ENCODE data around the gene ARHGAP29. TPM values are rescaled to one million over a fixed set of nuclear protein-coding genes. Genes with fewer than 3 reads are reported as not detected.

The ARHGAP29 gene
- total RNA-seq, 6 donors from 2014 or later = 43.8 to 87.5 (median 49.0) TPM

DNA sequence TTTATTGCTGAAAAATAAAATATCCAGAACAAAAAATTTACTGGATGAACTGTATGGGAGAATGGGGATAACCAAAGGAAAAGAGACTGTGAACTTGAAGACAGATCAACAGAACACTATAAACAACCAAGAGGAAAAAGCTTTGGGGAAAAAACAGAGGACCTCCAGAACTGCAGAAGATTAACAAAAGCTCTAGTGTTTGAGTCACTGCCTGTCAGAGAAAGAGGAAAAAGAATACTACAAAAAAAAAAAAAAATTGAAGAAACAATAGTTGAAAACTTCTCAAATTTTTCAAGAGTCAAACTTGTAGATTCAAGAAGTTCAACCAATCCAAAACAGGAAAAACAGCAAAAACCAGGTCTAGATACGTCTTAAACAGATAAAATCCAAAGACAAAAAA lies 44.3 kb downstream of the ARHGAP29 start:
- H3K9me3 ChIP-seq = no peaks in the 10 kb centered on the region
- peaks cover 0 to 3% (median 0%) of the 10 kb centered on the region in 4 donors for H3K4me1 ChIP-seq
- WGBS, 2 donors = 71 to 80% methylated on average over 1 of the region's 1 CpG
- no peak for ATAC-seq (ENCODE audit: low FRiP score in 2 of 2)
- H3K36me3 ChIP-seq = peaks cover 0 to 16% (median 3%) of the 10 kb centered on the region in 4 donors
- H3K27me3 ChIP-seq = no peaks in the 10 kb centered on the region
- no peak overlapping the region for H3K4me3 ChIP-seq
- TF ChIP-seq POLR2A (IDR thresholded peaks at IDR 0.05) = no peak
- TF ChIP-seq, protein P1, sequence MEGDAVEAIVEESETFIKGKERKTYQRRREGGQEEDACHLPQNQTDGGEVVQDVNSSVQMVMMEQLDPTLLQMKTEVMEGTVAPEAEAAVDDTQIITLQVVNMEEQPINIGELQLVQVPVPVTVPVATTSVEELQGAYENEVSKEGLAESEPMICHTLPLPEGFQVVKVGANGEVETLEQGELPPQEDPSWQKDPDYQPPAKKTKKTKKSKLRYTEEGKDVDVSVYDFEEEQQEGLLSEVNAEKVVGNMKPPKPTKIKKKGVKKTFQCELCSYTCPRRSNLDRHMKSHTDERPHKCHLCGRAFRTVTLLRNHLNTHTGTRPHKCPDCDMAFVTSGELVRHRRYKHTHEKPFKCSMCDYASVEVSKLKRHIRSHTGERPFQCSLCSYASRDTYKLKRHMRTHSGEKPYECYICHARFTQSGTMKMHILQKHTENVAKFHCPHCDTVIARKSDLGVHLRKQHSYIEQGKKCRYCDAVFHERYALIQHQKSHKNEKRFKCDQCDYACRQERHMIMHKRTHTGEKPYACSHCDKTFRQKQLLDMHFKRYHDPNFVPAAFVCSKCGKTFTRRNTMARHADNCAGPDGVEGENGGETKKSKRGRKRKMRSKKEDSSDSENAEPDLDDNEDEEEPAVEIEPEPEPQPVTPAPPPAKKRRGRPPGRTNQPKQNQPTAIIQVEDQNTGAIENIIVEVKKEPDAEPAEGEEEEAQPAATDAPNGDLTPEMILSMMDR (IDR thresholded peaks at IDR 0.05) = no peak
- TF ChIP-seq POLR2AphosphoS5 (IDR thresholded peaks at IDR 0.05) = no peak
- no peak for TF ChIP-seq EP300 (IDR thresholded peaks at IDR 0.05)
- no peak overlapping the region for H3K27ac ChIP-seq
- no peak for DNase-seq

DNA sequence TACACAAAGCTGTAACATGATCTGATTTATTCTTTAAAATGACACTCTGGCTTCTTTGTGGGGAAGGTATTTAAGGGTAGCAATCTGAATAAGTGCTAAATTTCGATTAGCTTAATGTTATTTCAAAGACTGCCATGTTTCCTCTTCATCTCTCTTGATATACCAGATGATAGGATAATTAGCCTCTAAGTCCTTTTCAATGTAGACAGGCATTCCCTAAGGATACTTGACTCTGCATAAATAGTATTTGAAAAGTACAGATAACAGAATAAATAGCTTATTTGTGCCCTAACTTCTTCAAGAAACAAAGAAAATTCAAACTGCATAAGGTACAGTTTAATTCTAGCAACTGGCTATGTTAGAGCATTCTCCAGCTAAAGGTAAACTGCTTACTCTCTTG lies 46.2 kb downstream of the ARHGAP29 start:
- DNase-seq (no peak), ATAC-seq (ENCODE audit: low FRiP score in 2 of 2) (no peak)
- TF ChIP-seq, protein P1 (IDR thresholded peaks at IDR 0.05) = no peak
- TF ChIP-seq POLR2AphosphoS5 (IDR thresholded peaks at IDR 0.05) = no peak
- no peak for TF ChIP-seq EP300 (IDR thresholded peaks at IDR 0.05)
- TF ChIP-seq POLR2A (IDR thresholded peaks at IDR 0.05) = no peak
- H3K4me1 ChIP-seq = peaks cover 0 to 3% (median 0%) of the 10 kb centered on the region in 4 donors
- WGBS, 2 donors = 42 to 44% methylated on average over 1 of the region's 1 CpG
- no peak overlapping the region for H3K4me3 ChIP-seq
- no peak overlapping the region for H3K27ac ChIP-seq
- no peaks in the 10 kb centered on the region for H3K9me3 ChIP-seq
- peaks cover 0 to 34% (median 6%) of the 10 kb centered on the region in 4 donors for H3K36me3 ChIP-seq
- no peaks in the 10 kb centered on the region for H3K27me3 ChIP-seq

DNA sequence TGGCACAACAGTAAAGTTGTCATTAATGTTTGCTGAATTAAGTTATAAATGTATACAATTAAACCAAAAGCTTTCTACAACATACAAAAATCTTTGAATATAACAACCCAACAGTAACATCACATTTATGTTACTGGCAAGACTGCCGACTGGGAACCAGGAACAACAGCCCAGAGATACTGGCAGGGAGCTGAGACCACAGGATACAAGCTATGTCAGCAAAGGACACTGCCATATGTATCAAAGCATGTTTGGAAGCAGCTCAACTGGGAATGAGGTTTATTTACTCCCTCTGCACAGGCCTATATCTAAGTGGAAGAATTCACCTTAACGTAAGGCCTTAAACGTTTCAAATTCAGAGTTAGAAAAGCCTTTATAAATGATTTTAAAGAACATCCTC lies 50.4 kb downstream of the ARHGAP29 start:
- TF ChIP-seq EP300 (IDR thresholded peaks at IDR 0.05) (no peak), POLR2AphosphoS5 (IDR thresholded peaks at IDR 0.05) (no peak), POLR2A (IDR thresholded peaks at IDR 0.05) (no peak)
- TF ChIP-seq, protein P1 (IDR thresholded peaks at IDR 0.05) = no peak
- Histone ChIP-seq H3K27ac (peak overlapping the region in 1 of 4 donors; percentile 3), H3K9me3 (no peaks in the 10 kb centered on the region), H3K36me3 (peaks cover 4 to 71% (median 11%) of the 10 kb centered on the region in 4 donors), H3K27me3 (no peaks in the 10 kb centered on the region), H3K4me3 (no peak overlapping the region), H3K4me1 (no peaks in the 10 kb centered on the region)
- no peak for ATAC-seq (ENCODE audit: low FRiP score in 2 of 2)
- WGBS, 2 donors = 85 to 87% methylated on average over 3 of the region's 3 CpGs
- no peak for DNase-seq

DNA sequence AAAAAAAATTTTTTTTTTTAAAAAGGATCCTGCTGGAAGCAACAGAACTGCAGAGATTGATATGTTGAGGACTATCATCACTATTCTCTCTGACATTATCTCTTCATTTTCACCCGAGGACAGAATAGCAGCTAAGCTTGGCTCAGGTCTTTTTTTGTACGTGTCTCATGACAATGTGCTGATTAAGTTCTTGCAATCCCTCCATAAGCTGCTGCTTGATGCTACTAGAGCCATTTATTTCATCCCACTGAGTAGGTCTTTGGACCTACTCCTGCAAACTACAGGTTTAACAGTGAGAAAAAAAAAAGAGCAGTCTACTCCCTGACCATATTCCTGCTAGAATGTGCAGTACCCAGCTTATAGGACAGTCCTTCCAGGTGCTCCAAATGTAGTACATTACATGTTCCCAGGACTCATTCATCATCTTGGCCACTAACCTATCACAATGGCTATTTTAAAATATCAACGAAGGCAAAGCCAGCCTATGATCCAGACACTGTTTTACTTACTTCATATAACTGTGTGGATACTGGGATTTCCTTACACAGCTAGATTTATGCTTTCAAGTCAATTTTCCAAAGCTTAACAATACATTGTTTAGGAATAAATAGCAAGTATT lies 54.1 kb downstream of the ARHGAP29 start:
- DNase-seq (no peak), ATAC-seq (ENCODE audit: low FRiP score in 2 of 2) (no peak)
- peaks cover 10 to 90% (median 13%) of the 10 kb centered on the region in 4 donors for H3K36me3 ChIP-seq
- no peak overlapping the region for H3K27ac ChIP-seq
- H3K4me1 ChIP-seq = no peaks in the 10 kb centered on the region
- no peaks in the 10 kb centered on the region for H3K9me3 ChIP-seq
- TF ChIP-seq, protein P1 (IDR thresholded peaks at IDR 0.05) = no peak
- TF ChIP-seq POLR2A (IDR thresholded peaks at IDR 0.05) (no peak), EP300 (IDR thresholded peaks at IDR 0.05) (no peak), POLR2AphosphoS5 (IDR thresholded peaks at IDR 0.05) (no peak)
- no peak overlapping the region for H3K4me3 ChIP-seq
- WGBS, 2 donors = 70 to 76% methylated on average over 3 of the region's 3 CpGs
- H3K27me3 ChIP-seq = no peaks in the 10 kb centered on the region

DNA sequence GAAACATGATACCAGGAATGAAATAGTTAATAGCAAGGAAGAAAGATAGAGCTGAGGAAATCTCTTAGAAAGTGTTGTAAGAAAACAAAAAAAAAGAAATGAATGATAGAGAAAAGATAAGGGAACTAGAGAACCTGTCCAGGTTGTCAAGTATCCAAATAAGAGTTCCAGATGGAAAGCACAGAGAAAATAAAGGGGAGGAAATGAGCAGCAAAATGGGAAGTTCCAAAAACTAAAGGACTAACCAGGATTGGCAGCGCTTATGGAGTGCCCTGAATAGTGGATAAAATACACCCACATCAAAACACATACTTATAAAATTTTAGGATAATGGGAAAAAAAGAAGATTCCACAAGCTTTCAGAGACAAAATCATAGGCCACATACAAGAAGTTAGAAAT lies 55.2 kb downstream of the ARHGAP29 start:
- peaks cover 10 to 90% (median 14%) of the 10 kb centered on the region in 4 donors for H3K36me3 ChIP-seq
- H3K27me3 ChIP-seq = no peaks in the 10 kb centered on the region
- WGBS, 2 donors = 94 to 95% methylated on average over 1 of the region's 1 CpG

More for the DNA sequence above, 55.2 kb downstream of the ARHGAP29 start:
- DNase-seq = no peak
- no peaks in the 10 kb centered on the region for H3K4me1 ChIP-seq
- no peak for TF ChIP-seq EP300 (IDR thresholded peaks at IDR 0.05)
- TF ChIP-seq POLR2AphosphoS5 (IDR thresholded peaks at IDR 0.05) = no peak
- TF ChIP-seq, protein P1 (IDR thresholded peaks at IDR 0.05) = no peak
- no peak for TF ChIP-seq POLR2A (IDR thresholded peaks at IDR 0.05)
- H3K27ac ChIP-seq = peak overlapping the region in 1 of 4 donors; percentile 24
- no peak for ATAC-seq (ENCODE audit: low FRiP score in 2 of 2)
- no peaks in the 10 kb centered on the region for H3K9me3 ChIP-seq
- H3K4me3 ChIP-seq = no peak overlapping the region
